GM19025 (cell line): ENCODE results near the gene CYB5A.

Source experiments
- ATAC-seq: cut with Tn5 transposase; IDR thresholded peaks from one replicate; pipeline ENCODE4 v1.9.1; 2021; ENCODE audit warnings: mild to moderate bottlenecking, low read depth, moderate library complexity; ENCODE audit not compliant: unreplicated experiment

Gene CYB5A

GRCh38 chr18:74221081-74221480 is 70.7 kb downstream of the CYB5A start:
- no peak for ATAC-seq

GRCh38 chr18:74219056-74219455 is 72.7 kb downstream of the CYB5A start:
- ATAC-seq, result no peak

- ATAC-seq, result no peak
These were observed 74.2 kb downstream of the CYB5A start for GRCh38 chr18:74217476-74218143.

DNA sequence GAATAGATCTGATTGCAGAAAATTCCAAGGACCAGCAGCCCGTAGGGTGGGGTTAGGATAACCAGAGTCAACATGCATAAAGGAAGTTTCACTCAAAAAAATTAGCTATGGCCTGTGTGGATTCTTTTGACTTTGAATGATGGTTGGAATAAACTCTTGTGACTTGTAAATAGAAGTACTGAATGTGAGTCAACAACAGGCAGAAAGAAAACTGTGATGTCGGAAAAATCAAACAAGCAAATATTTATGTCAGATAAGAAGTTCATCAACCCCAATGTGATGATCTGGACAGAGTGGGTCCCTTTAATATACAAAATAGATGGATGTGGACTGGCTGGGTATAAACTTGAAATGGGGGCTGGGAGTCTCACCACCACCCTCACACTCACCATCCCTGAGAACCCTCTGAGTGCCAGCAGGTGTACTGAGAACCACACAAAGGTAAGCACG is 75.1 kb downstream of the CYB5A start:
- no peak for ATAC-seq

- ATAC-seq, result no peak
These were observed 75.9 kb downstream of the CYB5A start for GRCh38 chr18:74215863-74216262.

DNA sequence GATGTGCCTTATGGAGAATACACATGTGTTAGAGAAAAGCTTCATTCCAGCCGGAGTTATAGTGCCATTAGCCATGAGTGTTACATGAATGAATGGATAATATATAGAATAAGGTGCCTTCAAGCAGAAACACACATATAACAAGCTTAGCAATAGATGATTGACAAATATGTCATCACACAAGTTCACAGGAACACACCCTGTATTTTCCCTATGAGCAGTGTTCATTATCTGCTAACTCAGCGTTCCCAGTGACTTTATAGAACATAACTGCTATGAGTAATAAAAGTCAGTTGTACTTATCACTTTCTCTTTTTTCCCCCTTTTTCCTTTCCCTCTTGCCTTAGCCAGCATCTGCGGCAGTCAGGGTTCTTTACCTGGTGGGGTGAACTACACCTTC is 78.3 kb downstream of the CYB5A start:
- ATAC-seq, result no peak

DNA sequence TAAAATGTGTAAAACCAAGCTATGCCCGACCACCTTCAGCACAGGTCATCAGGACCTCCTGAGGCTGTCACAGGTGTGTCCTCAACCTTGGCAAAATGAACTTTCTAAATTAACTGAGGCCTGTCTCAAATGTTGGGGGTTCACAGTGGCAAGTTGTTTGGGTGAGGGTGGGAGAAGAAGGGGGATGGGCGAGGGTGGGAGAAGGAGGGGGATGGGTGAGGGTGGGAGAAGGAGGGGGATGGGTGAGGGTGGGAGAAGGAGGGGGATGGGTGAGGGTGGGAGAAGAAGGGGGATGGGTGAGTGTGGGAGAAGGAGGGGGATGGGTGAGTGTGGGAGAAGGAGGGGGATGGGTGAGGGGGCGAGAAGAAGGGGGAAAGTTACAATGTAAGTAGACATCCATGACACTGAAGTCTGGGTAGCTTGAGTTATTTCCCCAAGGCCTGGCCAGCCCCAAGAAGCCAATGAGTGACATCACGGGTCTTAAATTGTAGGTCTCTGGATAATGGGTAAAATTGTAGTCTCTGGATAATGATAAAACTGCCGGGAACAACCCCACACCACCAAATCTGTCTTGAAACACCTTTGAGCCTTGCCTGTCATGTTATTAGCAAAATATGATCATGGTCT is 87.1 kb downstream of the CYB5A start:
- ATAC-seq, result no peak

GRCh38 chr18:74203811-74204210 is 88.0 kb downstream of the CYB5A start:
- no peak for ATAC-seq
